H1 (cell line): ENCODE data around the gene STX16. TPM values are rescaled to one million over a fixed set of nuclear protein-coding genes. Genes with fewer than 3 reads are reported as not detected.

ENCODE experiments used
- CTCF ChIA-PET: fragments of 300-600 bp; sonication (Branson Sonifier 250); formaldehyde crosslinking; loops from one replicate; lab custom pipeline; 2021; ENCODE audit not compliant: partially characterized antibody; lab: Charles Lee
- POLR2A ChIA-PET: fragments of 300-600 bp; sonication (Branson Sonifier 250); formaldehyde crosslinking; loops from one replicate; lab custom pipeline; 2021; ENCODE audit warnings: inconsistent platforms; ENCODE audit not compliant: partially characterized antibody; lab: Charles Lee
- DNase-seq, 2 experiments: peaks; one replicate each; pipeline versions ENCODE4 v3.0.0 to v3.0.0-alpha.2; 2010 to 2022; ENCODE audit warnings: low spot score in 2 of 2, low read depth in 1 of 2, mixed read lengths in 1 of 2
- FAIRE-seq: peaks from 2 replicates; lab custom pipeline; 2011; peaks lifted over from hg19 to GRCh38; lab: Jason Lieb, UNC
- H2AFZ ChIP-seq: 2 replicates; pipeline ENCODE4 v1.8.1; 2012; ENCODE audit warnings: low read length, inconsistent platforms
- H2AK5ac ChIP-seq: 2 replicates; pipeline ENCODE4 v1.6.1; 2013; ENCODE audit warnings: low read depth, low read length
- H2BK120ac ChIP-seq: replicated peaks from 2 replicates; pipeline ENCODE3; 2013; ENCODE audit warnings: low read depth, low read length, inconsistent platforms
- H2BK12ac ChIP-seq: 2 replicates; pipeline ENCODE4 v1.6.1; 2013; ENCODE audit warnings: low read depth, low read length
- H2BK15ac ChIP-seq: 2 replicates; pipeline ENCODE4 v1.6.1; 2013; ENCODE audit warnings: low read length
- H2BK20ac ChIP-seq: 2 replicates; pipeline ENCODE4 v1.6.1; 2013; ENCODE audit warnings: low read length
- H2BK5ac ChIP-seq: 2 replicates; pipeline ENCODE4 v1.6.1; 2013; ENCODE audit warnings: low read depth, low read length
- H3K14ac ChIP-seq: 2 replicates; pipeline ENCODE4 v1.6.1; 2013; ENCODE audit warnings: inconsistent platforms; ENCODE audit not compliant: insufficient read length
- H3K18ac ChIP-seq: 2 replicates; pipeline ENCODE4 v1.6.1; 2013; ENCODE audit warnings: low read length; ENCODE audit errors: extremely low read depth
- H3K23ac ChIP-seq: 2 replicates; pipeline ENCODE4 v1.6.1; 2013; ENCODE audit warnings: inconsistent platforms; ENCODE audit not compliant: insufficient read length
- H3K23me2 ChIP-seq: 2 replicates; pipeline ENCODE4 v1.6.1; 2013; ENCODE audit warnings: low read depth, low read length
- H3K27ac ChIP-seq: 2 replicates; pipeline ENCODE4 v1.6.1; 2011; ENCODE audit warnings: low read depth, low read length, inconsistent platforms
- H3K27me3 ChIP-seq, 4 experiments: replicated peaks in 1 of 4; 1 replicate in 1 of 4; 2 replicates in 3 of 4; pipeline versions ENCODE4 v1.6.1 to v1.8.1; 2011 to 2013; ENCODE audit warnings: low read length in 3 of 4, mild to moderate bottlenecking in 3 of 4, inconsistent platforms in 2 of 4, mixed read lengths in 2 of 4, moderate library complexity in 1 of 4; ENCODE audit not compliant: control insufficient read depth in 3 of 4, insufficient read depth in 3 of 4; ENCODE audit errors: extremely low read depth in 1 of 4
- H3K36me3 ChIP-seq, 4 experiments: 2 replicates each; pipeline versions ENCODE4 v1.6.1 to v1.8.1; 2011 to 2013; ENCODE audit warnings: mild to moderate bottlenecking in 4 of 4, low read length in 3 of 4, moderate library complexity in 2 of 4, control low read depth in 1 of 4, inconsistent platforms in 1 of 4; ENCODE audit not compliant: insufficient read depth in 4 of 4, control insufficient read depth in 2 of 4
- H3K4ac ChIP-seq: replicated peaks from 2 replicates; pipeline ENCODE3; 2013; ENCODE audit warnings: low read length, low read depth, mixed read lengths, inconsistent platforms; ENCODE audit not compliant: insufficient read length
- H3K4me1 ChIP-seq, 4 experiments: replicated peaks in 1 of 4; 1 replicate in 1 of 4; 2 replicates in 3 of 4; pipeline versions ENCODE4 v1.6.1 to v1.8.1; 2011 to 2013; ENCODE audit warnings: low read length in 3 of 4, inconsistent platforms in 2 of 4, mixed read lengths in 1 of 4; ENCODE audit not compliant: insufficient read depth in 4 of 4, control insufficient read depth in 3 of 4
- H3K4me2 ChIP-seq, 2 experiments: 2 replicates each; pipeline versions ENCODE4 v1.6.1 to v1.8.1; 2011 to 2013; ENCODE audit warnings: low read depth in 2 of 2, low read length in 2 of 2, control low read depth in 1 of 2, inconsistent platforms in 1 of 2, mild to moderate bottlenecking in 1 of 2; ENCODE audit not compliant: insufficient read depth in 1 of 2
- H3K4me3 ChIP-seq, 4 experiments: fragments of 200-600, 300-600 bp in 1 of 4; sonication (generic), shearing (Covaris generic), sonication (Bioruptor Twin) in 1 of 4; 2 replicates each; pipeline versions ENCODE4 v1.5.1 to v1.8.1; 2011 to 2016; ENCODE audit warnings: low read length in 4 of 4, low read depth in 3 of 4, control low read depth in 2 of 4, inconsistent platforms in 2 of 4, mild to moderate bottlenecking in 2 of 4, mixed read lengths in 1 of 4, moderate library complexity in 1 of 4; ENCODE audit not compliant: insufficient read depth in 2 of 4; ENCODE audit errors: extremely low read depth in 1 of 4
- H3K56ac ChIP-seq: replicated peaks from 2 replicates; pipeline ENCODE3; 2013; ENCODE audit warnings: low read depth, mild to moderate bottlenecking, mixed read lengths, low read length, inconsistent platforms; ENCODE audit not compliant: insufficient read length
- H3K79me1 ChIP-seq: 2 replicates; pipeline ENCODE4 v1.6.1; 2013; ENCODE audit warnings: low read depth, low read length, control low read depth
- H3K79me2 ChIP-seq, 2 experiments: 2 replicates each; pipeline versions ENCODE4 v1.6.1 to v1.8.1; 2012 to 2013; ENCODE audit warnings: low read length in 2 of 2, mild to moderate bottlenecking in 2 of 2, inconsistent platforms in 1 of 2; ENCODE audit not compliant: insufficient read depth in 2 of 2, control insufficient read depth in 1 of 2
- H3K9ac ChIP-seq, 4 experiments: replicated peaks in 1 of 4; 1 replicate in 1 of 4; 2 replicates in 3 of 4; pipeline versions ENCODE4 v1.6.1 to v1.8.1; 2011 to 2013; ENCODE audit warnings: low read depth in 3 of 4, low read length in 3 of 4, control low read depth in 2 of 4, mild to moderate bottlenecking in 2 of 4, moderate library complexity in 2 of 4, inconsistent platforms in 1 of 4; ENCODE audit errors: extremely low read depth in 1 of 4
- H3K9me3 ChIP-seq, 2 experiments: 2 replicates each; pipeline versions ENCODE4 v1.6.1 to v1.8.1; 2012 to 2013; ENCODE audit warnings: mild to moderate bottlenecking in 2 of 2, moderate library complexity in 2 of 2, control low read depth in 1 of 2, inconsistent platforms in 1 of 2, low read depth in 1 of 2, low read length in 1 of 2, mixed read lengths in 1 of 2; ENCODE audit not compliant: insufficient read depth in 2 of 2
- H4K20me1 ChIP-seq, 2 experiments: replicated peaks in 1 of 2; 2 replicates each; pipeline versions ENCODE3 to v1.8.1; 2011 to 2013; ENCODE audit warnings: inconsistent platforms in 2 of 2, low read length in 2 of 2, mild to moderate bottlenecking in 1 of 2; ENCODE audit not compliant: insufficient read depth in 2 of 2, control insufficient read depth in 1 of 2
- H4K5ac ChIP-seq: 2 replicates; pipeline ENCODE4 v1.6.1; 2013; ENCODE audit warnings: low read length, low read depth, mixed read lengths, inconsistent platforms; ENCODE audit not compliant: insufficient read length
- H4K8ac ChIP-seq: 2 replicates; pipeline ENCODE4 v1.8.0; 2013; ENCODE audit warnings: mild to moderate bottlenecking, moderate library complexity, low read length, inconsistent platforms; ENCODE audit not compliant: insufficient read depth; ENCODE audit errors: extremely low read depth
- H4K91ac ChIP-seq: replicated peaks from 2 replicates; pipeline ENCODE3; 2013; ENCODE audit warnings: low read length, mixed read lengths, inconsistent platforms; ENCODE audit not compliant: insufficient read length
- CBX5 ChIP-seq: fragments of 300-800, 300-1000 bp; sonication (generic); IDR thresholded peaks from 2 replicates; pipeline ENCODE4 v1.7.1; 2016; ENCODE audit warnings: antibody characterized with exemption, low read length, low read depth
- TAF1 ChIP-seq: IDR thresholded peaks from 2 replicates; pipeline ENCODE4 v1.6.1; 2011; ENCODE audit warnings: mild to moderate bottlenecking, low read depth, low read length
- YY1 ChIP-seq: IDR thresholded peaks from 2 replicates; pipeline ENCODE4 v1.6.1; 2011; ENCODE audit warnings: low read depth, mild to moderate bottlenecking, low read length
- WGBS, 2 experiments: shearing (Covaris generic) in 1 of 2; methylation state at CpG; one replicate each; pipeline versions ENCODE4 v1.1.6 to v1.1.7; 2013 to 2015; ENCODE audit warnings: low lambda C conversion rate in 2 of 2, mixed read lengths in 2 of 2, inconsistent platforms in 1 of 2, low coverage in 1 of 2, missing lambda C conversion rate in 1 of 2; ENCODE audit not compliant: insufficient replicate concordance in 2 of 2, insufficient coverage in 1 of 2, insufficient read length in 1 of 2; ENCODE audit errors: extremely low coverage in 1 of 2, missing lambda C conversion rate in 1 of 2; 5-methylcytosine and 5-hydroxymethylcytosine counted together
- polyA plus RNA-seq, 7 experiments: library from polyadenylated mRNA; depleted of rRNA in 3 of 7; stranded (reverse) in 5 of 7; unstranded in 2 of 7; fragments of >200 nt in 5 of 7; fragments of 200-250 nt in 2 of 7; gene quantifications; 1 replicate in 5 of 7; 2 replicates in 1 of 7; 4 replicates in 1 of 7; pipeline versions ENCODE4 v1.2.1 to v1.2.3, GENCODE V29; 2011 to 2013; ENCODE audit warnings: missing spikeins in 2 of 7, mixed read lengths in 2 of 7
- total RNA-seq: library from RNA; stranded (reverse); fragmentation: NEBNext Ultra II Directional; extraction: Animal tissue kit (Norgen Biotek cat#: 25700); gene quantifications from 2 replicates; pipeline ENCODE4 v1.2.1, GENCODE V29; 2021

Gene STX16
- total and polyA plus RNA-seq, 2 of the 8 experiments (the other 6 are each of a cell fraction or from before 2014, with no cell fraction given), result 45.2 to 61.6 TPM

GRCh38 chr20:58634521-58635278 lies 16.4 kb upstream of the STX16 start:
- Histone ChIP-seq H3K79me2 (no peaks in the 10 kb centered on the region), H3K14ac (no peak overlapping the region), H2AFZ (no peak overlapping the region), H2BK12ac (no peak overlapping the region), H4K5ac (no peak overlapping the region), H3K56ac (no peak overlapping the region), H2AK5ac (no peak overlapping the region), H3K4me3 (no peak overlapping the region), H2BK20ac (no peak overlapping the region), H3K36me3 (no peaks in the 10 kb centered on the region), H3K4me1 (peaks cover 0 to 1% (median 0%) of the 10 kb centered on the region in 4 experiments; a peak in 1 of 7 replicates), H3K79me1 (no peaks in the 10 kb centered on the region), H4K91ac (peak overlapping the region; percentile 35), H3K27me3 (no peaks in the 10 kb centered on the region; a peak in 1 of 7 replicates), H3K9me3 (no peaks in the 10 kb centered on the region), H3K23ac (no peak overlapping the region), H2BK5ac (no peak overlapping the region), H3K18ac (no peak overlapping the region), H3K9ac (no peak overlapping the region), H2BK120ac (no peak overlapping the region), H3K4ac (no peak overlapping the region), H4K20me1 (no peaks in the 10 kb centered on the region), H3K23me2 (no peaks in the 10 kb centered on the region), H2BK15ac (no peak overlapping the region), H3K27ac (no peak overlapping the region), H3K4me2 (no peak overlapping the region), H4K8ac (no peak overlapping the region)
- no peak for FAIRE-seq
- no peak for DNase-seq
- WGBS, 2 experiments, result 83% methylated on average over 26 of the region's 26 CpGs; no CpG with 5 or more reads in 1 of the 2 experiments
- ChIA-PET CTCF (interaction anchor here (0.6 to 1.4 kb wide), 5 partner anchors 9 to 88 kb away, joined by 3 read pairs; partner anchors contain the start of gene STX16), POLR2A (interaction anchor here (0.7 to 1.8 kb wide), 2 partner anchors 14 to 218 kb away, joined by 3 to 5 read pairs; partner anchors contain the start of gene GNAS)
- TF ChIP-seq YY1, result no peak
- no peak for TF ChIP-seq CBX5
- TF ChIP-seq TAF1, result no peak
